ENCODE data around the gene CERCAM. TPM values are rescaled to one million over a fixed set of nuclear protein-coding genes. Genes with fewer than 3 reads are reported as not detected.

Gene CERCAM
- total RNA-seq, 2 experiments from 2014 or later = 3.3 to 3.5 TPM

GRCh38 chr9:128399861-128400260, 20.8 kb upstream of the CERCAM start:
- DNase-seq (no peak), ATAC-seq (no peak)
- ChIA-PET POLR2A (no interaction called here), CTCF (interaction anchor here (1.2 kb wide), 1 partner anchor 20 kb away, joined by 3 read pairs; no protein-coding TSS in a partner anchor)
- Mint-ChIP-seq H3K36me3 (ENCODE audit: low read depth) (no peaks in the 10 kb centered on the region), H3K27ac (no peak overlapping the region), H3K27me3 (peaks cover 12% of the 10 kb centered on the region), H3K4me1 (ENCODE audit: low read depth) (peaks cover 3% of the 10 kb centered on the region), H3K9me3 (no peaks in the 10 kb centered on the region), H3K4me3 (no peak overlapping the region)
- intact Hi-C loops (cut with micrococcal nuclease) = no loop called here
- TF ChIP-seq CTCF (IDR thresholded peaks at IDR 0.05) = no peak

DNA sequence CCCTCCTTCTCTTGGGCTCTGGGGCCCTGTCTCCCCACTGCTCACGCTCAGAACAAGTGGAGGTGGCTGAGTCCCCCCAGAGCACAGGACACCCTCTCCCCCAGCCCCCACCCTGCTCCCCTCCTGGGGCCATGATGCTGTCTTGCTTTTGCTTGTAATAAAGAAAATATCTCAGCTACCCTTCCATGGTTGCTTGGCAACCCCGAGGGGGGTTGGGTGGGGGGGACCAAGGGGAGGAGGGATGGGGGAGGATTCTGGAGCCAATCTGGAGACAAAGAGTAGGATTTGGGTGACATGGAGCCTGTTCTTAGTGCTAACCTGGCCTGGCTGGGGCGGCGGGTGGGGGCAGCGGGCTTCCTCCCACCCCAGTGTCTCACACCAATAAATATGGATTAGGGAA, 16.1 kb upstream of the CERCAM start:
- intact Hi-C loops (cut with micrococcal nuclease) = no loop called here
- ATAC-seq (no peak), DNase-seq (no peak)
- H3K27ac Mint-ChIP-seq = no peak overlapping the region
- H3K36me3 Mint-ChIP-seq (ENCODE audit: low read depth) = no peaks in the 10 kb centered on the region
- H3K4me3 Mint-ChIP-seq = no peak overlapping the region
- no peaks in the 10 kb centered on the region for H3K4me1 Mint-ChIP-seq (ENCODE audit: low read depth)
- no peaks in the 10 kb centered on the region for H3K9me3 Mint-ChIP-seq
- ChIA-PET CTCF (no interaction called here), POLR2A (no interaction called here)
- no peak for TF ChIP-seq CTCF (IDR thresholded peaks at IDR 0.05)
- H3K27me3 Mint-ChIP-seq = peaks cover 14% of the 10 kb centered on the region

GRCh38 chr9:128405077-128405779, 15.4 kb upstream of the CERCAM start:
- H3K27ac Mint-ChIP-seq = no peak overlapping the region
- ATAC-seq (no peak), DNase-seq (no peak)
- H3K4me3 Mint-ChIP-seq = no peak overlapping the region
- intact Hi-C loops (cut with micrococcal nuclease) = no loop called here
- H3K9me3 Mint-ChIP-seq = no peaks in the 10 kb centered on the region
- POLR2A ChIA-PET = no interaction called here
- no peaks in the 10 kb centered on the region for H3K4me1 Mint-ChIP-seq (ENCODE audit: low read depth)
- CTCF ChIA-PET = no interaction called here
- H3K36me3 Mint-ChIP-seq (ENCODE audit: low read depth) = no peaks in the 10 kb centered on the region
- peaks cover 21% of the 10 kb centered on the region for H3K27me3 Mint-ChIP-seq
- no peak for TF ChIP-seq CTCF (IDR thresholded peaks at IDR 0.05)

- DNase-seq = no peak
- Mint-ChIP-seq H3K27ac (no peak overlapping the region), H3K27me3 (peaks cover 23% of the 10 kb centered on the region), H3K4me1 (ENCODE audit: low read depth) (no peaks in the 10 kb centered on the region), H3K36me3 (ENCODE audit: low read depth) (no peaks in the 10 kb centered on the region), H3K9me3 (no peaks in the 10 kb centered on the region), H3K4me3 (no peak overlapping the region)
- no peak for TF ChIP-seq CTCF (IDR thresholded peaks at IDR 0.05)
- POLR2A ChIA-PET = no interaction called here
- intact Hi-C loops (cut with micrococcal nuclease) = no loop called here
- CTCF ChIA-PET = interaction anchor here (2.2 kb wide), 1 partner anchor 14 kb away, joined by 16 read pairs; the partner anchor contains the start of gene CERCAM
- ATAC-seq = no peak
Measured at GRCh38 chr9:128405780-128406171, 14.9 kb upstream of the CERCAM start.

- no peaks in the 10 kb centered on the region for H3K9me3 Mint-ChIP-seq
- H3K4me1 Mint-ChIP-seq (ENCODE audit: low read depth) = no peaks in the 10 kb centered on the region
- H3K36me3 Mint-ChIP-seq (ENCODE audit: low read depth) = no peaks in the 10 kb centered on the region
- TF ChIP-seq CTCF (IDR thresholded peaks at IDR 0.05) = no peak
- ChIA-PET POLR2A (no interaction called here), CTCF (interaction anchor here (2.2 to 7.2 kb wide), 2 partner anchors 13 to 44 kb away, joined by 16 to 60 read pairs; partner anchors contain the start of gene CERCAM)
- H3K27me3 Mint-ChIP-seq = peaks cover 23% of the 10 kb centered on the region
- intact Hi-C loops (cut with micrococcal nuclease) = no loop called here
- DNase-seq (no peak), ATAC-seq (no peak)
- H3K27ac Mint-ChIP-seq = no peak overlapping the region
- no peak overlapping the region for H3K4me3 Mint-ChIP-seq
Measured at GRCh38 chr9:128406848-128407391, 13.7 kb upstream of the CERCAM start.
